Stimulated activated naive CD8-positive, alpha-beta T cell treated with anti-CD3 and anti-CD28 coated beads, Interleukin-15, amount 100 ng/mL, for 72 hours (primary cell): ENCODE data around the gene ZNF433.
"Not testable (repeated sequence)": the region's sequence is repeated elsewhere in the genome, so short reads cannot be mapped to it uniquely, and the experiment has no call there.

Experiments used
- ATAC-seq: fragments of 150-1000 bp; cut with Tn5 transposase; 2 replicates; pipeline ENCODE4 v1.10.0; 2021; ENCODE audit warnings: mild to moderate bottlenecking, moderate library complexity
- DNase-seq, 2 donors: peaks; one replicate each; pipeline ENCODE4 v3.0.0; 2021 to 2022
- H3K27ac Mint-ChIP-seq, 2 donors: one replicate each; pipeline ENCODE4 v1.8.0; 2022; ENCODE audit warnings: mild to moderate bottlenecking in 2 of 2, mixed read lengths in 2 of 2, moderate library complexity in 2 of 2
- H3K27me3 Mint-ChIP-seq: one replicate; pipeline ENCODE4 v1.8.0; 2022; ENCODE audit warnings: mixed read lengths
- H3K4me1 Mint-ChIP-seq: one replicate; pipeline ENCODE4 v1.8.0; 2022; ENCODE audit warnings: mild to moderate bottlenecking, mixed read lengths
- H3K4me3 Mint-ChIP-seq, 2 donors: one replicate each; pipeline ENCODE4 v1.8.0; 2022; ENCODE audit warnings: mild to moderate bottlenecking in 2 of 2, mixed read lengths in 2 of 2, moderate library complexity in 1 of 2
- H3K9me3 Mint-ChIP-seq, 2 donors: one replicate each; pipeline ENCODE4 v1.8.0; 2022; ENCODE audit warnings: mixed read lengths in 2 of 2

Gene ZNF433

DNA sequence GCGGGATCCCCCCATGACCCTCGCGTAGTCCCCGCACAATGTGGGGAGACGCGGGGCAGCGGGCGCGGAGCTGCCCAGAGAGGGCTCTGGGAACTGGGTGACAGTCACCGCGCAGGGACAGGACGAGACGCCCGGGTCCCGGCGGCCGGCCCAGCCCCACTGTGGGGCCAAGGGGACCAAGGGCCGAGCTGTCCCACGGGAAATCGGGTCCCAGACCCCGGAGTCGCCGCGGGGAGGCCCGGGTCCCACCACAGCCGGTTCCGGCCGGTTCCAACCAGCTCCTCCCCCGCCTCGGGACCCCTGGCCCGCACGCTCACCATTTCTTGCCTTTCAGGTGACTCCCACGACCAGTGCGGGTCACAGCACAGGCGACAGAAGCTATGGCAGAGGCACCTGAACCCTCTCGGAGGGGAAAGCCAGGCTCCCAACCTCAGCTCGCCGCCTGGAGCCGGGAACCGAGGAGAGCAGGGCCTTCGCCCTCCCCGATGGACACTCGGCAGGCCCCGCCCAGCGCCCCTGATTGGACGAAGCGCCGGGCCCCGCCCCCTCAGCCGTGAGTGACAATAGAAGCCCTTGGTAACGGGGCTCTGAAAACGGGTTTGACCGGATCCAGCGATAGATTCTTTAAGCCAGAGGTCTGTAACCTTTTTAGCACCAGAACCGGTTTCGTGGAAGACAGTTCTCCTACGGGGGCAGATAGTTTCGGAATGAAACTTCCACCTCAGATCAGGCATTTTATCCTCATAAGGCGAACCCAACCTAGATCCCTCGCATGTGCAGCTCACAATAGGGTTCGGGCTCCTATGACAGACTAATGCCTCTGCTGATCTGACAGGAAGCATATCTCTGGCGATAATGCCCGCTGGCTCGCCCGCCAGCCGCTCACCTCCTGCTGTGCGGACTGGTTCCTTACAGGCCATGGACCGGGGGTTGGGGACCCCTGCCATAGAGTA lies at the start of gene ZNF433:
Gene ZNF433 (minus strand): TSS at position 460 of the 953 bp plus-strand sequence. CDS start 140 bp downstream, at position 320.
- H3K27me3 Mint-ChIP-seq, result peaks cover 8% of the 10 kb centered on the region
- DNase-seq (peak; percentile 57 to 83), ATAC-seq (peak; percentile 97)
- H3K27ac Mint-ChIP-seq, result peak within 1 kb of the TSS; percentile 90 to 92
- H3K9me3 Mint-ChIP-seq, result no peaks in the 10 kb centered on the region
- H3K4me3 Mint-ChIP-seq, result peak within 1 kb of the TSS; percentile 90 to 94
- H3K4me1 Mint-ChIP-seq, result peaks cover 21% of the 10 kb centered on the region

DNA sequence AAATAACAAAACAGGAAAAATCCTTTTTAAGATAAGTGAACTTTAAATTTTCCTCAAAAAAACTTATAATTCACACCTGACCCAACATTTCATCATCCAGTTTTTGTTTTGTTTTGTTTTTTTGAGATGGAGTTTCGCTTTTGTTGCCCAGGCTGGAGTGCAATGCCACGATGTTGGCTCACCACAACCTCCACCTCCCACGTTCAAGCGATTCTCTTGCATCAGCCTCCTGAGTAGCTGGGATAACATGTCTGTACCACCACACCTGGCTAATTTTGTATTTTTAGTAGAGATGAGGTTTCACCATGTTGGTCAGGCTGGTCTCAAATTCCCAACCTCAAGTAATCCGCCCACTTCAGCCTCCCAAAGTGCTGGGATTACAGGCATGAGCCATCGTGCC lies 47.9 kb upstream of the ZNF433 start:
- H3K9me3 Mint-ChIP-seq, result peaks cover 0 to 14% of the 10 kb centered on the region in 2 donors
- H3K27ac Mint-ChIP-seq, result peak overlapping the region; percentile 52 to 90
- not testable (repeated sequence) for H3K4me1 Mint-ChIP-seq, H3K27me3 Mint-ChIP-seq, ATAC-seq, H3K4me3 Mint-ChIP-seq, DNase-seq

DNA sequence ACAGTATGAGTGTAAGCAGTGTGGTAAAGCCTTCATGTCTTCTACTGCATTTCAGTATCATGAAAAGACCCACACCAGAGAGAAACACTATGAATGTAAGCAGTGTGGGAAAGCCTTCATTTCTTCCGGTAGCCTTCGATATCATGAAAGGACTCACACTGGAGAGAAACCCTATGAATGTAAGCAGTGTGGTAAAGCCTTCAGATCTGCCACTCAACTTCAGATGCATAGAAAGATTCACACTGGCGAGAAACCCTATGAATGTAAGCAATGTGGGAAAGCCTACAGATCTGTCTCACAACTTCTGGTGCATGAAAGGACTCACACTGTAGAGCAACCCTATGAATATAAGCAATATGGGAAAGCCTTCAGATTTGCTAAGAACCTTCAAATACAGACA lies 41.9 kb upstream of the ZNF433 start:
- Mint-ChIP-seq H3K27me3 (no peaks in the 10 kb centered on the region), H3K9me3 (peaks cover 24 to 37% of the 10 kb centered on the region in 2 donors), H3K27ac (no peak overlapping the region), H3K4me1 (no peaks in the 10 kb centered on the region), H3K4me3 (no peak overlapping the region)
- no peak for DNase-seq
- no peak for ATAC-seq

DNA sequence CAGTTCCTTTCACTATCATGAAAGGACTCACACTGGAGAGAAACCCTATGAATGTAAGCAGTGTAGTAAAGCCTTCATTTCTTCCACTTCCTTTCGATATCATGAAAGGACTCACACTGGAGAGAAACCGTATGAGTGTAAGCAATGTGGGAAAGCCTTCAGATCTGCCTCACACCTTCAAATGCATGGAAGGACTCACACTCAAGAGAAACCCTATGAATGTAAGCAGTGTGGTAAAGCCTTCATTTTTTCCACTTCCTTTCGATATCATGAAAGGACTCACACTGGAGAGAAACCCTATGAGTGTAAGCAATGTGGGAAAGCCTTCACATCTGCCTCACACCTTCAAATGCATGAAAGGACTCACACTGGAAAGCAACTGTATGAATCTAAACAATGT lies 40.9 kb upstream of the ZNF433 start:
- peaks cover 24 to 36% of the 10 kb centered on the region in 2 donors for H3K9me3 Mint-ChIP-seq
- not testable (repeated sequence) for H3K27ac Mint-ChIP-seq

DNA sequence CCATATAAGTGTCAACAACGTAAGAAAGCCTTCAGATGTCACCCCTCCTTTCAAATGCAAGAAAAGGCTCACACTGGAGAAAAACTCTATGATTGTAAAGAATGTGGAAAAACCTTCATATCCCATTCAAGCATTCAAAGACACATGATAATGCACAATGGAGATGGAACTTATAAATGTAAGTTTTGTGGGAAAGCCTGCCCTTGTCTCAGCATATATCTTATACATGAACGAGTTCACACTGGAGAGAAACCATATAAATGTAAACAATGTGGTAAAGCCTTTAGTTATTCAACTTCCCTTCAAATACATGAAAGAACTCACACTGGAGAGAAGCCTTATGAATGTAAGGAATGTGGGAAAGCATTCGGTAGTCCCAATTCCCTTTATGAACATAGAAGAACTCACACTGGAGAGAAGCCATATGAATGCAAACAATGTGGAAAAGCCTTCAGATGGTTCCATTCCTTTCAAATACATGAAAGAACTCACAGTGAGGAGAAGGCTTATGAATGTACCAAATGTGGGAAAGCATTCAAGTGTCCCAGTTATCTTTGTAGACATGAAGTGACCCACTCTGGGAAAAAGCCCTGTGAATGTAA lies 40.2 kb upstream of the ZNF433 start:
- Mint-ChIP-seq H3K27ac (no peak overlapping the region), H3K4me3 (no peak overlapping the region), H3K27me3 (no peaks in the 10 kb centered on the region), H3K4me1 (no peaks in the 10 kb centered on the region), H3K9me3 (peaks cover 26 to 42% of the 10 kb centered on the region in 2 donors)
- DNase-seq (no peak), ATAC-seq (no peak)

More for the DNA sequence above, 40.9 kb upstream of the ZNF433 start:
- H3K4me3 Mint-ChIP-seq, ATAC-seq, H3K27me3 Mint-ChIP-seq, DNase-seq, H3K4me1 Mint-ChIP-seq: not testable (repeated sequence)

DNA sequence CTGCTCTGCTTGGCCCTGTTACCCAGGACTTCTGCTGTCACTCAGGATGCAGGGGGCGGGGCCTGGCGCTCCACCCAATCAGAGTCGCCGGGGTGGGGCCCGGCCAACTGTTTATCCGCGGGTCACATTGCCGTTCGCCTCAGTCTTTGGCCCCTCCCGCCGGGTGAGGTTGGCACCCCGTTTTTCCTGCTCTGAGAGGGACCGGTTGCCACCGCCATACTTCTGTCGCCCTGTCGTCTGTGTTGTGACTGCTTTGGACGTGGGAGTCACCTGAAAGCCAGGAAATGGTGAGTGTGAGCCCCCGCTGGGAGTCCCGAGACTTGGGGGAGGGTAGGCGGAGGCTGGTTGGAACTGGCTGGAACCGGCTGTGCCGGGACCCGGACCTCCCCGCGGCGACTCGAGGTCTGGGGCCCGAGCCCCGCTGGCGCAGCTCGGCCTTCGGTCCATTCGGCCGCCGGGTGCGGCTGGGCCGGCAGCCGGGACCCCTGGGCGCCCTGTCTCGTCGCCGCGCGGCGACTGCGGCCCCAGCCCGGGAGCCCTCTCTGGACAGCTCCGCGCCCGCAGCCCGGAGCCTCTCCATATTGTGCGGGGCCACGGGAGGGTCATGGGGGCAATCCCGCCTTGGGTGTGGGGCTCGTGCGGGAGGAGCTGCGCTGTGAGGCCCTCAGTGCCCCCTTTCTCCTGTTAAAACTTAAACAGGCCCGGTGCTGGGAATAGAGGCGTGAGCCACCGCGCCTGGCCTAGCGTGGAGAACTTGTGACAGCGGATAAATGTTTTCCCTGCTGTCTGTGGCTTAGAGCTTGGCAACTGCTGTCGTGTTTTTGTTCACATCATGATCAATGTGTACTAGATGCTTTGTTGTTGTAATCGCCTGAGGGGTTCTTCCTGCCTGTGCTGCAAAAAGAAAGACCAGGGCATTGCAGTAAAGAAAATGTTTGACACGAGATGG lies 29.4 kb upstream of the ZNF433 start, which contains the start of gene ZNF844:
Gene ZNF844 (plus strand): TSS at position 142 of the 949 bp plus-strand sequence. CDS start 143 bp downstream, at position 285.
- DNase-seq (peak; percentile 74 to 85), ATAC-seq (peak; percentile 92)
- Mint-ChIP-seq H3K4me1 (peaks cover 7% of the 10 kb centered on the region), H3K27me3 (no peaks in the 10 kb centered on the region), H3K4me3 (peak within 1 kb of the TSS; percentile 88 to 94), H3K27ac (peak within 1 kb of the TSS; percentile 89 to 90), H3K9me3 (peaks cover 4 to 15% of the 10 kb centered on the region in 2 donors)

DNA sequence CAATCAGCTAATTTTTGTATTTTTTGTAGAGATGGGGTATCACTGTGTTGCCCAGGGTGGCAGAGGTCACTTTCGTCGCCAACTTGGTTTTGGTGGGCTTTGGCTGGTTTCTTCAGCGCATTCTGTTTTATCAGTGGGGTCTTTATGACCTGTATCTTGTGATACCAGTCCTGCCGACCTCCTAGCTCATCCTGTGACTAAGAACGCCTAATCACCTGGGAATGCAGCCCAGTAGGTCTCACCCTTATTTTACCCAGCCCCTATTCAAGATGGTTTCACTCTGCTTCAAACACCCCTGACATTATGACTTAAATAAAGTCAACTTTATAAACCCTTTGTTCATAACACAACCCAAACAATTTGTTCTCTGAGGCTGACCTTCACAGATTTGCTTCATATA lies 20.3 kb upstream of the ZNF433 start:
- DNase-seq (no peak), ATAC-seq (no peak)
- peaks cover 48% of the 10 kb centered on the region for H3K27me3 Mint-ChIP-seq
- peaks cover 28% of the 10 kb centered on the region for H3K4me1 Mint-ChIP-seq
- H3K27ac Mint-ChIP-seq, result no peak overlapping the region
- H3K4me3 Mint-ChIP-seq, result no peak overlapping the region
- H3K9me3 Mint-ChIP-seq, result peaks cover 4 to 6% of the 10 kb centered on the region in 2 donors

DNA sequence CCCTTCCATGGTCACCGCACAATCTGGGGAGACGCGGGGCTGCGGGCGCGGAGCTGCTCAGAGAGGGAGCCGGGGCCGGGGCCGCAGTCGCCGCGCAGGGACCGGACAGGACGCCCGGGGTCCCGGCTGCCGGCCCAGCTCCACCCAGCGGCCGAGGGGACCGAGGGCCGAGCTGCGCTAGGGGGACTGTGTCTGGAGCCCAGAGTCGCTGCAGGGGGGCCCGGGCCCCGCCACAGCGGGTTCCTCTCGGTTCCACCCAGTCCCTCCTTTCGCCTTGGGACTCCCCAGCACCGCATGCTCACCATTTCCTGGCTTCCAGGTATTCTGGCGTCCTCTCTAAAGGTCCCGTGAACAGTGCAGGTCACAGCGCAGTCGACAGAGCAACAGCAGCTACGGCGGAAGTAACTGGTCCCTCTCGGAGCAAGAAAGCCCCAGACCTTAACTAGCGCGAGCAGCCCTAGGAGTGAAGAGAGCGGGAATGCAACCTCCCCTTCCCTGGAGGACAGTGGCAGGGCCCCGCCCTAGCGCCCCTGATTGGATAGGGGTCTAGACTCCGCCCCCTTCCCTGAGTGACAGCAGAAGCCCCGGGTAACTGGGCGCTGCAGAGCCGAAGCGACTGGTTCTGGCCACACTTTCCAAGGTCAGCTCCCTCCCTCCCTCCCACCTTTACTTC lies 17.2 kb upstream of the ZNF433 start, which contains the start of gene ZNF878:
Gene ZNF878 (minus strand): TSS at position 465 of the 673 bp plus-strand sequence. CDS start 160 bp downstream, at position 305.
- peak; percentile 67 to 79 for DNase-seq
- H3K4me1 Mint-ChIP-seq, result peaks cover 21% of the 10 kb centered on the region
- H3K27me3 Mint-ChIP-seq, result peaks cover 47% of the 10 kb centered on the region
- H3K27ac Mint-ChIP-seq, result peak within 1 kb of the TSS; percentile 71 to 77
- H3K4me3 Mint-ChIP-seq, result peak within 1 kb of the TSS; percentile 88 to 90
- peaks cover 4 to 6% of the 10 kb centered on the region in 2 donors for H3K9me3 Mint-ChIP-seq
- ATAC-seq, result peak; percentile 91

DNA sequence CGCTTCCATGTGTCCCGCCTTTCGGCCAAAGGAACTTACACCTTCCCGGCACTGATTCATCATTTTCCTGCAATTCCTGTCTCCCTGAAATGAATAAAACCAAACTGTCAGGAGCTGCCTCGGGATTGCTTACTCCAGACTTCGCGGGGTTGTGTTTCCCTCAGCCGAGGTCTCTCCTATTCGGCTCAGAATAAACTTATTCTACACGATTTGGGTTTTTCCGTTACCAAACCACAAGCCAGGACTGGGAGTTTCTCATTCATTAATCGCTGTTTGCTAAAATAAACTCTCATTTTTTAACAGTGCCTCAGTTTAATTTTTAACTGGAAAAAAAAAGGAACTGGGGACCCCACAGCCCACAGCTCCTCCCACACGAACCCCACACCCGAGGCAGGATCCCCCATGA lies 16.6 kb upstream of the ZNF433 start:
- peak overlapping the region; percentile 88 to 90 for H3K4me3 Mint-ChIP-seq
- peaks cover 21% of the 10 kb centered on the region for H3K4me1 Mint-ChIP-seq
- H3K27ac Mint-ChIP-seq, result peak overlapping the region in 1 of 2 donors; percentile 77
- peaks cover 4 to 7% of the 10 kb centered on the region in 2 donors for H3K9me3 Mint-ChIP-seq
- peak; percentile 51 for ATAC-seq
- peaks cover 42% of the 10 kb centered on the region for H3K27me3 Mint-ChIP-seq
- DNase-seq, result peak; percentile 14 to 21

DNA sequence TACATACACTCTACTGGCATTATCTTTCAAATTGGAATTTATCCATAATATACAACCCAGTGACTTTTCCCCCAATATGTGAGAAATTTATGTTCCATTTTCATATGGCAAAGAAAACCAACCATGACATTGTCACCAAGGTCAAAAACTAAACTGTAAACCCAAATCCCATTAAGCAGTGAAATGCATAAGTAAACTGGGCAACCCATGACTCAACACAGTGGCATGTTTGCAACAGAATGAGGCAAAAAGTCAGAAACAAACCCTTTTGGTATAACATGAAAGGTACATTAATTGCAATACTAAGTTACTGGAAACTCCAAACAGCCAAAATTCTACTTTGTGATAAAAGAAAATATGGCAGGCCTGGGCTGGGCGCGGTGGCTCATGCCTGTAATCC lies 12.4 kb upstream of the ZNF433 start:
- Mint-ChIP-seq H3K27ac (peak overlapping the region in 1 of 2 donors; percentile 67), H3K27me3 (peaks cover 8% of the 10 kb centered on the region), H3K9me3 (peaks cover 27 to 42% of the 10 kb centered on the region in 2 donors), H3K4me3 (no peak overlapping the region), H3K4me1 (peaks cover 13% of the 10 kb centered on the region)
- ATAC-seq, result no peak
- DNase-seq, result no peak

DNA sequence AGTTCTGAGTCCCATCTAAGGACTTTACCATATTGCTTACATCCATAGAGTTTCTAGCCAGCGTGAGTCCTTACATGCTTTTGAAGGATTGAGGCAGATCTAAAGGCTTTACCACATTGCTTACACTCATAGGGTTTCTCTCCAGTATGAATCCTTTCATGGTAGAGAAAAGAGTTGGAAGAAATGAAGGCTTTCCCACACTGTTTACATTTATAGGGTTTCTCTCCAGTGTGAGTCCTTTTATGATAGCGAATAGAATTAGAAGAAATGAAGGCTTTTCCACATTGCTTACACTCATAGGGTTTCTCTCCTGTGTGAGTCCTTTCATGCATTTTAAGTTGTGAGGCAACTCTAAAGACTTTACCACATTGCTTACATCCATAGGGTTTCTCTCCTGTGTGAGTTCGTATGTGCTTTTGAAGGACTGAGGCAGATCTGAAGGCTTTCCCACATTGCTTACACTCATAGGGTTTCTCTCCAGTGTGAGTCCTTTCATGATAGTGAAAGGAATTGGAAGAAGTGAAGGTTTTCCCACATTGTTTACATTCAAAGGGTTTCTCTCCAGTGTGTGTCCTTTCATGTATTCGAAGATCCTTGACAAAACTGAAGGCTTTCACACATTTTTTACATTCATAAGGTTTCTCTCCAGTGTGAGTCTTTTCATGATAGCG lies 8.4 kb upstream of the ZNF433 start:
- DNase-seq, result no peak
- Mint-ChIP-seq H3K4me1 (no peaks in the 10 kb centered on the region), H3K27ac (no peak overlapping the region), H3K9me3 (peaks cover 23 to 47% of the 10 kb centered on the region in 2 donors), H3K27me3 (no peaks in the 10 kb centered on the region), H3K4me3 (no peak overlapping the region)
- no peak for ATAC-seq

DNA sequence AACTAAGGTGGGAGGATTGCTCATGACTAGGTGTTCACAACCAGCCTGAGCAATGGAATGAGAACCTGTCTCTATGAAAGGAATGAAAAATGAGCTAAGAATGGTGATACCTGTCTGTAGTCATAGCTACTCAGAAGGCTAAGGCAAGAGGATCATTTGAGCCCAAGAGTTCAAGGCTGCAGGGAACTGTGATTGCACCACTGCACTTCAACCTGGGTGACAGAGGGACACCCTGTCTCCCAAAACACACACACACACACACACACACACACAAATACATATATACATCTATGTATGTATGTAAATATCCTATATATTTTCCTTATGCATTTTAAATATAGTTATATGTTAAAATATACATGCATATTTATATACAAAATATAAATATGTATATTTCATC lies 7.4 kb upstream of the ZNF433 start:
- Mint-ChIP-seq H3K9me3 (peaks cover 23 to 47% of the 10 kb centered on the region in 2 donors), H3K4me3 (no peak overlapping the region), H3K27me3 (no peaks in the 10 kb centered on the region), H3K4me1 (no peaks in the 10 kb centered on the region), H3K27ac (no peak overlapping the region)
- DNase-seq (no peak), ATAC-seq (no peak)

DNA sequence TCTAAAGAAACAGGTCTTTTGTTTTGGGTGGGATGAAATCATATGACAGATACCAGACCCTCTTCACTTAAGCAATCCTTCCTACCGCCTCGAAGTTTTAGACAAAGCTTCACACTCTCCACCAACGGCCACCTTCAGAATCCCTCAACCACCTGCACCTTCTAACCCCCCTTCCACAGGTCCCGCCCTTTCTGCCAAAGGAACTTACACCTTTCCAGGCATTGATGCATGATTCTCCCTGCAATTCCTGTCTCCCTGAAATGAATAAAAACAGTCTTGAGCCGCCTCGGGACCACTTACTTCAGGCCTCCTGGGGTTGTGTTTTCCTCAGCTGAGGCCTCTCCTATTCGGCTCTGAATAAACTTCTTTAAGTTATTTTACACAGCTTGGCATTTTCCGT lies 859 bp downstream of the ZNF433 start:
- peak overlapping the region; percentile 22 to 58 for H3K4me3 Mint-ChIP-seq
- H3K4me1 Mint-ChIP-seq, result peaks cover 21% of the 10 kb centered on the region
- peaks cover 8% of the 10 kb centered on the region for H3K27me3 Mint-ChIP-seq
- no peaks in the 10 kb centered on the region for H3K9me3 Mint-ChIP-seq
- no peak for DNase-seq
- no peak for ATAC-seq
- H3K27ac Mint-ChIP-seq, result no peak overlapping the region

DNA sequence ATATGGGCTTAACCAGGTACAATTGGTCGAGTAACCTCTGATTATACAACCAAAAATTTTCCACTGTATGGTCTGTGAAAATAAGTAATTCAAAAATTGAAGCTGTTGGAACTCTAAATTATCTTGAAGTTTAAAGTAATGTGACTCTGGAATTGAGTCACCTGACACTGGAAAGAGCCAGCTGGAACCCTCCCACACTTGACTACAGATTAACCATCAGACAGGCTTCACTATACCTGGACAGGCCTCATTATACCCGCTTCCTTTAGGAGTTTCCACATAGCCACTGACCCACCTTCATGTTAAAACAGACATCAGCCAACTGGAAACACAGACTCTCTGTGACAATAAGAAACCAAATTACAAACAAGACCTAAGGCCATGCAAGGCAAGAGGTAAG lies 1.3 kb downstream of the ZNF433 start:
- ATAC-seq (no peak), DNase-seq (no peak)
- peak overlapping the region in 1 of 2 donors; percentile 58 for H3K4me3 Mint-ChIP-seq
- H3K27ac Mint-ChIP-seq, result no peak overlapping the region
- H3K4me1 Mint-ChIP-seq, result peaks cover 21% of the 10 kb centered on the region
- no peaks in the 10 kb centered on the region for H3K9me3 Mint-ChIP-seq
- peaks cover 8% of the 10 kb centered on the region for H3K27me3 Mint-ChIP-seq
